CD4-positive, alpha-beta T cell treated with Interleukin-17A for 1 hour (primary cell): ENCODE data around the gene MYBPC3.

Source experiments
- DNase-seq: peaks from one replicate; pipeline ENCODE4 v3.0.0-alpha.2; 2020

The MYBPC3 gene

DNA sequence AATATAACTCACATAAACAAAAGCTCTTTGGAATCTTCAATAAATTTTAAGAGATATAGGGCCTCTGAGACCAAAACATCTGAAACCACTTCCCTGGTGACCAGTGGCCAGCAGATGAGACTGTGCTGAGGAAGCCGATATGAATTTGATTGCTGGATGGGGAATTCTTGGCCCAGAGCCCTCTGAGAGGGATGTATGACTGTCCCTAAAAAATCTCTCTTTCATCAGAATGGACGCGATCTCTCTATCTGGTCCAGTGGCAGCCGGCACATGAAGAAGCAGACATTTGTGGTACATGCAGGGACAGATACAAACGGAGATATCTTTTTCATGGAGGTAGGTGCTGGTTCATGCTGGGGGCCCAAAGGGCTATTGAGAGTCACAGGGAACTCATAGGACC is 37.5 kb downstream of the MYBPC3 start:
- DNase-seq: no peak

DNA sequence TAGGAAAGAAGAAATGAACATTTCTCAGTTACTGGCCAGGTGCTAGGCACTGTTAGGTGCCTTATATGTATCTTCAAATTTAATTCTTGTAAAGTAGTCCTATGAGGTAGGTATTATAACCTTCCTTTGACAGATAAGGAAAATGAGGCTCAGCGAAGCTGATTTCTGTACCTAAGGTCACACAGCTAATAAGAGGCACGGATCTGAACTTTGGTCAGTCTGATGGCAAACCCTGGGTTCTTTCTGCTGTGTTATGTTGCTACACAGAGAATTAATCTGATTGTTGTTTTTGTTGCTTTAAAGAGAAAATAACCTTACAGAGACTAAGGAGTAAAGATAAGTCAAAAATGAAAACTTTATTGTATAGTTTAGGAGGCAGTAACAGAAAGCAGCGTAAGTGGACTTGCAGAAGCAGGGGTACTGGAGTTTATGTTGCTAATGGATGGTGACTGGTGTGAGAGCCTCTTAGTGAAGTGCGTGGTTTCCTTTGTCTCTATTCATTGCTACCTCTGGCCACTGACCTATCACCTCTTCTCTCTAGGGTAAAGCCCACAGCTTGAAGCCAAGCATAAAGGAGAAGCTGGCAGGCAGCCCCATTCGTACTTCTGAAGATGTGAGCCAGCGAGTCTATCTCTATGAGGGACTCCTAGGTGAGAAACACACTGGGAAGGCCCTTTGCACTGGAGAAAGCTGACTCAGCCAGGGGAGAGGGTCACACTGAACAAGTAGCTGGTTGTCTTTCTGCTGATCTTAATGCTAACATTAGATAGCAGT is 44.3 kb downstream of the MYBPC3 start:
- DNase-seq: no peak

DNA sequence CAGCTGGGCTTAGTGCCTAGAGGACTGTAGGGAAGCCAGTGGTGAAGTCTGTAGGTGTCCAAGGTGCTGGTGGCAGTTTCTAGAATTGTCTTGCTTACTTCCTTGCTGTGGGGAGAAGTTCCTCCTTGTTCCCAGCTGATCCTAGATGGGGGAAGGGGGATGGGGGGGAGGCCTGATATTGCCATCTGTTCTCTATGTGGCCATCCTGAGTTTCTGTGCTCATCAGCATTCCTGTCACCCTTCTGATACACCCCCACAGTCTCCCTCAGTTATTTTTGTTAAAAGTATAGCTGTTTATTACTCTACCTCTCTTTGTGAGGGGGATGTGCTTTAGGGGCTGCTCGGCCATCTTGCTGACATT is 46.0 kb downstream of the MYBPC3 start:
- no peak for DNase-seq

DNA sequence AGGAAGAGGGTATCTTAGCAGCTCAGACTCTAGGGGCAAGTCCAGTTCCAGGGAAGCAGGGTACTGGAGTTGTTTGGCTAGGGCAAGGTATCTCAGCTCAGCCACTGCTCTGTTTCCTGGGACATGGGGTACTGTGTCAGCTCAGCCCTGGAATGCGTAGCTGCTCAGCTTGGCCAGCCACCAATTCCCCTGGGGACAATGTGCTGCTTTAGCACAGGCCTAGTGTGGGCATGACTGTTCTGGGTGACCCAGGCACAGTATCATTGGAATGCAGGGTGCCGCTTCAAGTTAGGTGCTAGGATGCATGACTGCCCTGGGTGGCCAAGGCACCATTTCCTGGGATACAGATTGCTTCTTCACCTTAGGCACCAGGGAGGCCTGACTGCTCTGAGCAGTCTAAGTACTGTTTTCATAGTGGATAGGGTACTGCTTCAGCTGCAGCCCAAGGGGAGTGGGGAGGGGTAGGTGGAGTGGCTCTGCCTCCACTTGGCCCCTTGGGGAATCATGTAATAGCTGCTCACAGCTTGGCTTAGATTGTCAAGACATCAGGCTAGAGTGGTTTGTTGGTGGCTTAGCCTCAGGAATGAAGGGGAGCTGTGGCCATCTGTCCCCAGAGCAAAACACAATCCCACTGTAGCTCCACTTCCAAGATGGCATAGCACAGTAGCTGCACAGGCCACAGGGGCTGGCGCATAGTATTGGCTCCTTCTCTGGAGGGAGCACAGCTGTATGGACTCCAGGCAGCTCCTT is 46.6 kb downstream of the MYBPC3 start:
- DNase-seq: no peak

DNA sequence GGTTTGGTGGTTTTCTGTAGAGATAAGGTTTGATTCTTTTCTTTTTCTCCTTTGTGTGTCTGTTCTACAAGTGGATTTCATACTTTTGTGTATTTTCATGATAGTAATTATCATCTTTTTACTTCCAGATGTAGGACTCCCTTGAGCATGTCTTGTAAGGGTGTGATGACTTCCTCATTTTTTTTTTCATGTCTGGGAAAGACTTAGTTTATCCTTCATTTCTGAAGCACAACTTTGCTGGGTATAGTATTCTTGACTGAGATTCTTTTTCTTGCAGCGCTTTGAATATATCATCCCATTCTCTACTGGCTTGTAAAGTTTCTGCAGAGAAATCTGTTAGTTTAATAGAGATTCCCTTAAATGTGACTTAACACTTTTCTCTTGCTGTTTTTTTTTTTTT is 49.6 kb downstream of the MYBPC3 start:
- DNase-seq: no peak

DNA sequence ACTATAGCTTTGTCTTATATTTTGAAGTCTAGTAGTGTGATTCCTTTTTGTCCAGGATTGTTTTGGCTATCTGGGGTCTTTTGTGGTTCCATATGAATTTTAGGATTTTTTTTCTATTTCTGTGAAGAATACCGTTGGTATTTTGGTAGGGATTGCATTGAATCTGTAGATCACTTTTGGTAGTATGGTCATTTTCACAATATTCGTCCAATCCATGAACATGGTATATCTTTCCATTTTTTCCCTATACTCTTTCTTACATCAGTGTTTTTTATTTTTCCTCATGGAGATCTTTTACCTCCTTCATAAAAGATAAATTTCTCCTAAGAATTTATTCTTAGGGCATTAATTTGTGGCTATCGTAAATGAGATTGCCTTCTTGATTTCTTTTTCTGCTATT is 53.4 kb downstream of the MYBPC3 start:
- DNase-seq: no peak

DNA sequence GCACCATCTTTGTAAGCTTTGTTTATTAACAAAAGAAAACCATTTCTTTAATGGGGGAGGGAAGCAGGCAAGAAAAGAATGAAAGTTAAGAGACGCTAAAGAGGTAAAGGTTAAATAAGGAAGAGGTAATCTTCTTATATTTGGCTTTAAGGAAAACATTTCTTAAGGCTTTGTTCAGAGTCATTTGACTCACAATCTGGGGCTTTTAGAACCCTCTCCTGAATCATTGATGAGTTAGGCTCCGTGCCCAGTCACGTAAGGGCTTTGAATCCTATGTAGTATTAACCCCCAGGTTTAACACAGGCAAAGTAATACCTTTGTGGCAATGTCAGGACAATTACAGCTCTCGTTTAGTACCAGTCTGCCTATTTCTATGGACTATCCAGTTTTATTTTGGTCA is 56.5 kb downstream of the MYBPC3 start:
- no peak for DNase-seq

DNA sequence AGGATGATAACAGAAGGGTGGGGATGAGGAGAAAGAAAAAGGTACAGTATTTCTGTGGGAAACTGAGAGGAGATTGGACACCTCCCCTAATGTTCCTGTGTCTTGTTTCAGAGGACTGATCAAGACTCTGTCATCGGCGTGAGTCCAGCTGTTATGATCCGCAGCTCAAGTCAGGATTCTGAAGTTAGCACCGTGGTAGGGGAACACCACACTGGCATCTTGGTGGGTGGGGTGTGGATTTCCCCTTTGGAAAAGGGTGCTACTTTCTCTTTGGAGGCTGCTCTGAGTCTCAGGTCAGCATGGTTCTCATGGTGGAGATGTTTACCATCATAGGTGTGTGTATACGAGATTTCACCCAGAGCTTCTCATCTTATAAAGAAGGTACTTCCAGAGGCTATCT is 57.1 kb downstream of the MYBPC3 start:
- DNase-seq: no peak

DNA sequence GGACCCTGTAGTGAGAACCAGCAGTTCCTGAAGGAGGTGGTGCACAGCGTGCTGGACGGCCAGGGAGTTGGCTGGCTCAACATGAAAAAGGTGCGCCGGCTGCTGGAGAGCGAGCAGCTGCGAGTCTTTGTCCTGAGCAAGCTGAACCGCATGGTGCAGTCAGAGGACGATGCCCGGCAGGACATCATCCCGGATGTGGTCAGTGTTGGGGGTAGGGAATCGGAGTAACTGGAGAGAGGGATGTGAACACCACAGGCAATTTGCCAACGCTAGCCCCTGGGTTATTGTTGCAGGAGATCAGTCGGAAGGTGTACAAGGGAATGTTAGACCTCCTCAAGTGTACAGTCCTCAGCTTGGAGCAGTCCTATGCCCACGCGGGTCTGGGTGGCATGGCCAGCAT is 62.6 kb downstream of the MYBPC3 start:
- DNase-seq: no peak

DNA sequence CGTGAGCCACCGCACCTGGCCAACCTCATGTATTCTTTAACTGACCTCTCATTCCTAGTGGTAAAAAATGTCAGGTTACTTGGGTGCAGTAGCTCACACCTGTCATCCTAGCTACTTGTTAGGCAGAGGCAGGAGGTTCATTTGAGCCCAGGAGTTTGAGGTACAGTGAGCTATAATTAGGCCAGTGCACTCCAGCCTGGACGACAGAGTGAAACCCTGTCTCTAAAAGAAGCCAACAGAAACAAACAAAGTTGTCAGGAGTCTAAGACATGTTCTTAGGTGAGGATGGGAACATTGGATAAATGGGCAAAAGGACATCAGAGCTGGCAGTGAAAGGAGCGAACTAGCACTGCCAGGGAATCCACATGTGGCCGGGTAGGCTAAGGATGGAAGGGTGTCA is 64.4 kb downstream of the MYBPC3 start:
- no peak for DNase-seq

DNA sequence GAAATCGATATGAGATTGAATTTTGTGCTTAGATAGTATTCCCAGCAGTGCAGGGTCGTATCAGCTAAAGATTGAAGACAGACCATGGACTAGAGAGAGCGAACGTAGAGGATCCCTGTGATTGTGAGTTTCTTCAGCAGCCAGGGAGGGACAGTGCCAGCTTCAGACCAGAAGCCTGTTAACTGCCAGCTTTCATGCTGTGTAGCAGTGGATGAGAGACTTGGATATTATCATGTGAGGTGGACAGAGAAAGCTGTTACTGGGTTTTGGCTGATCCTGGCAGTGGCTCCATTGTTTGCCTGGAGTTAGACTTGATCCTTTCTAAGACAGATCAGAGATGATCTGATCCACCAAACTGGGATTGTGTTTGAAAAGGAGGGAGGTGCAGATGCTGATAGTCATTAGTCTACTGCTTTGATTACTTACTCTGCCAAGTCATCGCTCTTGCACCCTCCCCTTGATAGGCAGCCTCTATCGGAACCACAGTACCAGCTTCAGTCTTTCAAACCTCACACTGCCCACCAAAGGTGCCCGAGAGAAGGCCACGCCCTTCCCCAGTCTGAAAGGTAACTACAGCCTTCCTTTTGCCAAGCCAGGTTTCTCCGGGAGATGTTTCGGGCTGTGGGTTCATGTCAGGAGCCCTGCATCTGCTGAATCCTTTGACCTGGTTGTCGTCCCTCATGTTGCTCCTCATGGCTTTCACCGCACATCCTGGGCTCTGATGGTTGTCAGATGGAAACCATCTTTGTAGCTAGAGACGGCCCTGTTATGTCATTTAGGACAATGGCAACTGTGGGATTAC is 66.3 kb downstream of the MYBPC3 start:
- no peak for DNase-seq

DNA sequence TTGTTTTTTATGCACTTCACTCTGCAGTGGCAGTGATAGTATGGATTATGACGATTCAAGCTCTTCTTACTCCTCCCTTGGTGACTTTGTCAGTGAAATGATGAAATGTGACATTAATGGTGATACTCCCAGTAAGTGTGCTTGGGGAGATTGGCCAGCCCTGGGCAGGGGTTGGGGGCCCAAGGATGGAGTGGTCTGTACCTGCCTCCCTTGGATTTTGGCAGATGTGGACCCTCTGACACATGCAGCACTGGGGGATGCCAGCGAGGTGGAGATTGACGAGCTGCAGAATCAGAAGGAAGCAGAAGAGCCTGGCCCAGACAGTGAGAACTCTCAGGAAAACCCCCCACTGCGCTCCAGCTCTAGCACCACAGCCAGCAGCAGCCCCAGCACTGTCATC is 68.4 kb downstream of the MYBPC3 start:
- DNase-seq: no peak

DNA sequence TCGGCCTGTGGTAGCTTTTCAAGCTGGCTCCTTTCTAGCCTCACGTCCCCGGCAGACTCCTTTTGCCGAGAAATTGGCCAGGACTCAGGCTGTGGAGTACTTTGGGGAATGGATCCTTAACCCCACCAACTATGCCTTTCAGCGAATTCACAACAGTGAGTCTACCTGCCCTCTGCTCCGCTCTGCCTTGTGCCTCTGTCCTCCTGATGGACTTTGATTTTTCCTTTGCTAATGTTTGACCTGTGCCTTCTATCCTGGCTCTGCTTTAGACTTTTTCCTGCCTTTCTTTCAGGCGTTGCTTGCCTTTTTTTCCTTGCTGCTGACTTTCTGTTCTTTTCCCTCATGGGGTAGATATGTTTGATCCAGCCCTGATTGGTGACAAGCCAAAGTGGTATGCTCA is 70.0 kb downstream of the MYBPC3 start:
- DNase-seq: no peak
